ENCODE data around the gene EHHADH. TPM values are rescaled to one million over a fixed set of nuclear protein-coding genes. Genes with fewer than 3 reads are reported as not detected.

The EHHADH gene
- 14.3 TPM for total RNA-seq

GRCh38 chr3:185253645-185254410, at the start of gene EHHADH:
TSS of gene EHHADH (minus strand) at chr3:185254049. CDS start at chr3:185254022, 27 bp downstream.

GRCh38 chr3:185152410-185153170, 101.3 kb downstream of the EHHADH start, which contains the start of gene C3orf70:
TSS of gene C3orf70 (minus strand) at chr3:185153060. CDS start at chr3:185152823, 237 bp downstream.

Small RNAs within 50 kb of the gene (small RNA-seq; reads per million reads assigned to genes)
- gene MIR5588 (ENCODE audit: low replicate concordance), result not detected

Other genes with a start within 250 kb of the EHHADH start
- 8.8 TPM for gene C3orf70, start 101.0 kb downstream of the EHHADH start, total RNA-seq
- gene MAP3K13, start 109.1 kb upstream of the EHHADH start, total RNA-seq, result 43.4 TPM
- gene TMEM41A, start 245.0 kb upstream of the EHHADH start, total RNA-seq, result 23.1 TPM

Data from metanephros (tissue), 2 donors.